Body of pancreas (tissue), 4 donors: ENCODE data around the gene SUSD4. TPM values are rescaled to one million over a fixed set of nuclear protein-coding genes. Genes with fewer than 3 reads are reported as not detected.

Experiments
- ATAC-seq: fragments of 150-250 bp; one replicate; pipeline ENCODE4 v1.9.1; 2016
- DNase-seq, 4 donors: peaks; one replicate each; pipeline ENCODE4 v3.0.0-alpha.2; 2019
- H3K27ac ChIP-seq, 4 donors: fragments of 200-600 bp; sonication (generic); 1 replicate in 3 of 4; 2 replicates in 1 of 4; pipeline versions ENCODE4 v1.5.1 to v1.6.1; 2016 to 2019; ENCODE audit warnings: mild to moderate bottlenecking in 1 of 4, mixed read lengths in 1 of 4, moderate library complexity in 1 of 4
- H3K27me3 ChIP-seq, 2 donors: fragments of 200-600 bp; sonication (generic); one replicate each; pipeline ENCODE4 v1.6.0; 2016; ENCODE audit warnings: mild to moderate bottlenecking in 1 of 2
- H3K36me3 ChIP-seq, 2 donors: fragments of 200-600 bp; sonication (generic); replicated peaks in 1 of 2; 2 replicates each; pipeline ENCODE4 v1.5.1; 2016; ENCODE audit warnings: low read depth in 2 of 2; ENCODE audit not compliant: insufficient read depth in 1 of 2
- H3K4me1 ChIP-seq: fragments of 200-600 bp; sonication (generic); one replicate; pipeline ENCODE4 v1.6.0; 2016
- H3K4me3 ChIP-seq, 2 donors: fragments of 200-600 bp; sonication (generic); 1 replicate in 1 of 2; 2 replicates in 1 of 2; pipeline ENCODE4 v1.5.1; 2016 to 2019
- H3K9me3 ChIP-seq, 3 donors: fragments of 200-600 bp; sonication (generic); 1 replicate in 2 of 3; 2 replicates in 1 of 3; pipeline ENCODE4 v1.5.1; 2016
- POLR2A ChIP-seq, 3 donors: fragments of 450-650 bp; IDR thresholded peaks; one replicate each; pipeline ENCODE4 v1.6.1; 2016; ENCODE audit warnings: antibody characterized with exemption in 3 of 3, mild to moderate bottlenecking in 2 of 3
- WGBS, 2 donors: methylation state at CpG; one replicate each; pipeline ENCODE4 v1.1.5; 2017; 5-methylcytosine and 5-hydroxymethylcytosine counted together
- intact Hi-C: fragments of 100-400 bp; cut with DNase I; formaldehyde crosslinking; loops from one replicate; pipeline ENCODE4 v1.15.1; 2023
- total RNA-seq, 2 donors: library from RNA; depleted of rRNA; stranded (reverse); fragments of >200 nt; gene quantifications; one replicate each; pipeline ENCODE4 v1.1.0, GENCODE V29; 2016
- TF ChIP-seq, protein P1 (sequence below), 7 experiments: fragments of 450-650 bp in 4 of 7; fragments of 200-600 bp in 3 of 7; sonication (generic) in 3 of 7; IDR thresholded peaks; one replicate each; pipeline ENCODE4 v1.5.1; 2016 to 2019; ENCODE audit warnings: antibody characterized with exemption in 7 of 7

SUSD4 gene
- total RNA-seq, 2 donors from 2014 or later = 3.6 to 18.1 TPM

DNA sequence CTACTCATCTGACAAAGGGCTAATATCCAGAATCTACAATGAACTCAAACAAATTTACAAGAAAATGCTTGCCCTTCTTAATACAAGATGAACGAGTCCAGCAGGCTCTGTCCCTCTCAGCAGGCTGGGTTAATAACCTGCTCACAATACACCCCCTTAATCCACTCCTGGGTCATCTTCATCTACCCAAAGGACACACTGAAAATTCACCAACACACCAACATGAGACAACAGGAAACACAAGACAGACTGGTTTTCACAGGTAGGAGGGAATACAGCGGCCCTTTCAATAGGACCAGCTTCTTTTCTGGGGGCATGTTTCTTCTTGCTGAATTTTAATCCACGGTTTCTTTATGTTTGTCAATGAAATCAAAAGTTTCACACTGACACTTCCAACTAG lies 44.6 kb downstream of the SUSD4 start:
- Histone ChIP-seq H3K27me3 (no peaks in the 10 kb centered on the region), H3K4me1 (no peaks in the 10 kb centered on the region), H3K36me3 (no peaks in the 10 kb centered on the region), H3K9me3 (no peaks in the 10 kb centered on the region), H3K27ac (no peak overlapping the region), H3K4me3 (no peak overlapping the region)
- intact Hi-C loops = no loop called here
- ATAC-seq = no peak
- no peak for DNase-seq
- WGBS, 2 donors = 80 to 81% methylated on average over 3 of the region's 3 CpGs
- TF ChIP-seq POLR2A (IDR thresholded peaks at IDR 0.05) = no peak
- TF ChIP-seq, protein P1, sequence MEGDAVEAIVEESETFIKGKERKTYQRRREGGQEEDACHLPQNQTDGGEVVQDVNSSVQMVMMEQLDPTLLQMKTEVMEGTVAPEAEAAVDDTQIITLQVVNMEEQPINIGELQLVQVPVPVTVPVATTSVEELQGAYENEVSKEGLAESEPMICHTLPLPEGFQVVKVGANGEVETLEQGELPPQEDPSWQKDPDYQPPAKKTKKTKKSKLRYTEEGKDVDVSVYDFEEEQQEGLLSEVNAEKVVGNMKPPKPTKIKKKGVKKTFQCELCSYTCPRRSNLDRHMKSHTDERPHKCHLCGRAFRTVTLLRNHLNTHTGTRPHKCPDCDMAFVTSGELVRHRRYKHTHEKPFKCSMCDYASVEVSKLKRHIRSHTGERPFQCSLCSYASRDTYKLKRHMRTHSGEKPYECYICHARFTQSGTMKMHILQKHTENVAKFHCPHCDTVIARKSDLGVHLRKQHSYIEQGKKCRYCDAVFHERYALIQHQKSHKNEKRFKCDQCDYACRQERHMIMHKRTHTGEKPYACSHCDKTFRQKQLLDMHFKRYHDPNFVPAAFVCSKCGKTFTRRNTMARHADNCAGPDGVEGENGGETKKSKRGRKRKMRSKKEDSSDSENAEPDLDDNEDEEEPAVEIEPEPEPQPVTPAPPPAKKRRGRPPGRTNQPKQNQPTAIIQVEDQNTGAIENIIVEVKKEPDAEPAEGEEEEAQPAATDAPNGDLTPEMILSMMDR (IDR thresholded peaks at IDR 0.05) = no peak

DNA sequence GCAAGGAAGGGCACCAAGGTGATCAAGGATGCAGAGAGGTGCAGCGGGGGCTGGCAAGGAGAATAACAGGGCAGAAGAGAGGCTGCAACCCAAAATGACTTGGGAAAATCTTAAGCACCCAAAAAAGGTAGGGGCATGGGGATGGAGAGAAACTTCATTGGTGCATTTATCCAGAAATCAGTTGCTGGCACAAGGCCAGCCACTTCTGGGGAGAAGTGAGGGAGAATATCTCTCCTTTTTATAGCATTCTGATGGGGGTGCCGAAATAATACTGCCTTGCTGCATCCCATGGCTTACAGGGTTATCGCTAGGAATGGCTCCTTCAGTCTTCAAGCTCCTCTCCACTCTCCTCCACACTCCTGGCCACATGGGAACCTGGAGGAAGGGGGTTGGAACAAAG lies 47.9 kb downstream of the SUSD4 start:
- 90 to 93% methylated on average over 3 of the region's 3 CpGs for WGBS, 2 donors

GRCh38 chr1:223315665-223316064 lies 48.3 kb downstream of the SUSD4 start:
- no peaks in the 10 kb centered on the region for H3K27me3 ChIP-seq
- H3K4me1 ChIP-seq = no peaks in the 10 kb centered on the region
- H3K27ac ChIP-seq = no peak overlapping the region
- 70 to 88% methylated on average over 2 of the region's 2 CpGs for WGBS, 2 donors
- TF ChIP-seq, protein P1 (IDR thresholded peaks at IDR 0.05) = no peak
- TF ChIP-seq POLR2A (IDR thresholded peaks at IDR 0.05) = no peak
- no peaks in the 10 kb centered on the region for H3K36me3 ChIP-seq
- no peak overlapping the region for H3K4me3 ChIP-seq
- DNase-seq = no peak
- no peaks in the 10 kb centered on the region for H3K9me3 ChIP-seq
- intact Hi-C loops = no loop called here
- no peak for ATAC-seq

More for the DNA sequence above, 47.9 kb downstream of the SUSD4 start:
- intact Hi-C loops = no loop called here
- Histone ChIP-seq H3K27me3 (no peaks in the 10 kb centered on the region), H3K4me1 (no peaks in the 10 kb centered on the region), H3K9me3 (no peaks in the 10 kb centered on the region), H3K36me3 (no peaks in the 10 kb centered on the region), H3K4me3 (no peak overlapping the region), H3K27ac (no peak overlapping the region)
- DNase-seq (no peak), ATAC-seq (no peak)
- TF ChIP-seq, protein P1 (IDR thresholded peaks at IDR 0.05) = no peak
- no peak for TF ChIP-seq POLR2A (IDR thresholded peaks at IDR 0.05)

DNA sequence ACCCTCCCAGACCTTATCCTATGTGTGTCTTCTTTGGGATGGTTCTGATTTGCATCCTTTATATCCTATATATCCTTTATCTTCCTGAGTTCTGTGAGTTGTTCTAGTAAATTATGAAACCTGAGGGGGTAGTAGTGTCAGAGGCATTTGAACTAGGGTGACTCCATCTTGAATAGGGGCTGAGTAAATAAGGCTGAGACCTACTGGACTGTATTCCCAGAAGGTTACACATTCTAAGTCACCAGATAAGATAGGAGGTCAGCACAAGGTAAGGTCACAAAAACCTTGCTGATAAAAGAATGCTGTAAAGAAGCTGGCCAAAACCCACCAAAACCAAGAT lies 50.6 kb downstream of the SUSD4 start:
- no peak for ATAC-seq
- intact Hi-C loops = no loop called here
- no peaks in the 10 kb centered on the region for H3K27me3 ChIP-seq
- no peak overlapping the region for H3K27ac ChIP-seq
- DNase-seq = no peak
- TF ChIP-seq, protein P1 (IDR thresholded peaks at IDR 0.05) = no peak
- no peak for TF ChIP-seq POLR2A (IDR thresholded peaks at IDR 0.05)
- H3K4me1 ChIP-seq = peaks cover 4% of the 10 kb centered on the region
- no peaks in the 10 kb centered on the region for H3K9me3 ChIP-seq
- H3K4me3 ChIP-seq = no peak overlapping the region
- no peaks in the 10 kb centered on the region for H3K36me3 ChIP-seq

GRCh38 chr1:223312705-223313414 lies 51.1 kb downstream of the SUSD4 start:
- Histone ChIP-seq H3K27ac (no peak overlapping the region), H3K36me3 (no peaks in the 10 kb centered on the region), H3K4me3 (no peak overlapping the region), H3K9me3 (no peaks in the 10 kb centered on the region), H3K27me3 (no peaks in the 10 kb centered on the region), H3K4me1 (peaks cover 10% of the 10 kb centered on the region)
- ATAC-seq = no peak
- no peak for DNase-seq
- WGBS, 2 donors = 41 to 66% methylated on average over 5 of the region's 5 CpGs
- TF ChIP-seq, protein P1 (IDR thresholded peaks at IDR 0.05) = no peak
- TF ChIP-seq POLR2A (IDR thresholded peaks at IDR 0.05) = no peak
- intact Hi-C loops = no loop called here
